ENCODE data around the gene HOXC10.
A peak's percentile ranks its signal among the peaks of the same experiment; 100 is the strongest.

HOXC10 gene

DNA sequence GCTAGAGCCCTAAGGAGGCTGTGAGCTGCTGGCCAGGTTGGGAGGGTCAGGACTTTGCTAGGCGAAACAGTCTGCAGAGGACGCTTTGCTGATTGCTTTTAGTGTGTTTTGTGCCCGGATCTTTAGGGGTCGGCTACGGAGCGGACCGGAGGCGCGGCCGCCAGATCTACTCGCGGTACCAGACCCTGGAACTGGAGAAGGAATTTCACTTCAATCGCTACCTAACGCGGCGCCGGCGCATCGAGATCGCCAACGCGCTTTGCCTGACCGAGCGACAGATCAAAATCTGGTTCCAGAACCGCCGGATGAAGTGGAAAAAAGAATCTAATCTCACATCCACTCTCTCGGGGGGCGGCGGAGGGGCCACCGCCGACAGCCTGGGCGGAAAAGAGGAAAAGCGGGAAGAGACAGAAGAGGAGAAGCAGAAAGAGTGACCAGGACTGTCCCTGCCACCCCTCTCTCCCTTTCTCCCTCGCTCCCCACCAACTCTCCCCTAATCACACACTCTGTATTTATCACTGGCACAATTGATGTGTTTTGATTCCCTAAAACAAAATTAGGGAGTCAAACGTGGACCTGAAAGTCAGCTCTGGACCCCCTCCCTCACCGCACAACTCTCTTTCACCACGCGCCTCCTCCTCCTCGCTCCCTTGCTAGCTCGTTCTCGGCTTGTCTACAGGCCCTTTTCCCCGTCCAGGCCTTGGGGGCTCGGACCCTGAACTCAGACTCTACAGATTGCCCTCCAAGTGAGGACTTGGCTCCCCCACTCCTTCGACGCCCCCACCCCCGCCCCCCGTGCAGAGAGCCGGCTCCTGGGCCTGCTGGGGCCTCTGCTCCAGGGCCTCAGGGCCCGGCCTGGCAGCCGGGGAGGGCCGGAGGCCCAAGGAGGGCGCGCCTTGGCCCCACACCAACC is 44.8 kb downstream of the HOXC10 start:
- no peak for TF ChIP-seq CTCF (conservative IDR thresholded peaks at IDR 0.05; ENCODE audit: low read length)
- DNase-seq (ENCODE audit: low read depth): no peak
- peak overlapping the region; percentile 98 for H3K4me3 ChIP-seq (ENCODE audit: low read length)

DNA sequence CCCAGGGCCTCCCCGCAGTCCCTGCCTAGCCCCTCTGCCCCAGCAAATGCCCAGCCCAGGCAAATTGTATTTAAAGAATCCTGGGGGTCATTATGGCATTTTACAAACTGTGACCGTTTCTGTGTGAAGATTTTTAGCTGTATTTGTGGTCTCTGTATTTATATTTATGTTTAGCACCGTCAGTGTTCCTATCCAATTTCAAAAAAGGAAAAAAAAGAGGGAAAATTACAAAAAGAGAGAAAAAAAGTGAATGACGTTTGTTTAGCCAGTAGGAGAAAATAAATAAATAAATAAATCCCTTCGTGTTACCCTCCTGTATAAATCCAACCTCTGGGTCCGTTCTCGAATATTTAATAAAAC is 45.5 kb downstream of the HOXC10 start:
- H3K4me3 ChIP-seq (ENCODE audit: low read length): peak overlapping the region; percentile 98
- DNase-seq (ENCODE audit: low read depth): no peak
- TF ChIP-seq CTCF (conservative IDR thresholded peaks at IDR 0.05; ENCODE audit: low read length): no peak

DNA sequence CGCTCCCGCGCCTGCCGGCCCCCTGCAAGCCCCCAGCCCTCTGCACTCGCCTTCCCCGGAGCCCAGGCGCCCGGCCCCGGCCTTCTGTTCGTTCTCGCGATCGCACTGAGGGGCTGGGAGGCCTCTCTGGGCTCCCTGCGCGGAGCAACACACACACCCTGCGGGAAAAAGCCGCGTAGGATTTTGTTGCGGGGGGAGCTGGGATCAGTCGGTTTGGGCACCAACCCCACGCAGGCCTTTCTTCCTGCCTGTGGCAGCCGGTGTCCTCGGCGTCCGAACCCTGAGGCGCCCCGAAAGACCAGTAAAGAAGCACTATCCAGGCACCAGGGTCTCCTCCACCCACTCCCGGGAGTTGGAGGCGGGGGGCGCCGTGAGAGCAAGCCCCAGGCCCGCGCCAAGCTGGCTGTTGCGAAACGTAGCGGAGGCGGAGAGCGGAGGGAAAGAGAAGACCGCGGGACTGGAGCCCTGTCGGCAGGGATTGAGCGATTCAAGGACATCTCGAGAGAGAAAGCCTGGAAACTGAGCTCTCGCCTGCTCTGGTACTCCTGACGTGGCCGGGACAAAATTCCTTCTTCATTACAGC is 46.0 kb downstream of the HOXC10 start:
- DNase-seq (ENCODE audit: low read depth): peak; percentile 86
- no peak; the same call in 1 of the 2 replicates for TF ChIP-seq CTCF (conservative IDR thresholded peaks at IDR 0.05; ENCODE audit: low read length)

GRCh38 chr12:54031480-54031879 is 46.5 kb downstream of the HOXC10 start:
- no peak for TF ChIP-seq CTCF (conservative IDR thresholded peaks at IDR 0.05; ENCODE audit: low read length)
- DNase-seq (ENCODE audit: low read depth): no peak
- peak overlapping the region; percentile 98 for H3K4me3 ChIP-seq (ENCODE audit: low read length)

More for the DNA sequence above, 46.0 kb downstream of the HOXC10 start:
- peak overlapping the region; percentile 98 for H3K4me3 ChIP-seq (ENCODE audit: low read length)

GRCh38 chr12:54032086-54032619 is 47.2 kb downstream of the HOXC10 start:
- no peak for TF ChIP-seq CTCF (conservative IDR thresholded peaks at IDR 0.05; ENCODE audit: low read length)
- no peak for DNase-seq (ENCODE audit: low read depth)
- peak overlapping the region; percentile 3; the same call in 1 of the 2 replicates for H3K4me3 ChIP-seq (ENCODE audit: low read length)

GRCh38 chr12:54032627-54033100 is 47.7 kb downstream of the HOXC10 start, which contains the start of gene HOXC5:
HOXC5 (plus strand) TSS chr12:54033050; CDS start chr12:54033123, 73 bp downstream.
- peak; percentile 90 for DNase-seq (ENCODE audit: low read depth)
- TF ChIP-seq CTCF (conservative IDR thresholded peaks at IDR 0.05; ENCODE audit: low read length): peak; percentile 97
- H3K4me3 ChIP-seq (ENCODE audit: low read length): peak within 1 kb of the TSS; percentile 56
